GM18505 (cell line): ENCODE data around the gene SLC25A39.

Source experiments
- ATAC-seq: cut with Tn5 transposase; IDR thresholded peaks from one replicate; pipeline ENCODE4 v1.9.1; 2021; ENCODE audit not compliant: unreplicated experiment
- POLR2A ChIP-seq: IDR thresholded peaks from 4 replicates; pipeline ENCODE4 v1.6.1; 2011; ENCODE audit warnings: borderline replicate concordance; ENCODE audit not compliant: insufficient read depth, insufficient read length; ENCODE audit errors: extremely low read depth

SLC25A39 gene

DNA sequence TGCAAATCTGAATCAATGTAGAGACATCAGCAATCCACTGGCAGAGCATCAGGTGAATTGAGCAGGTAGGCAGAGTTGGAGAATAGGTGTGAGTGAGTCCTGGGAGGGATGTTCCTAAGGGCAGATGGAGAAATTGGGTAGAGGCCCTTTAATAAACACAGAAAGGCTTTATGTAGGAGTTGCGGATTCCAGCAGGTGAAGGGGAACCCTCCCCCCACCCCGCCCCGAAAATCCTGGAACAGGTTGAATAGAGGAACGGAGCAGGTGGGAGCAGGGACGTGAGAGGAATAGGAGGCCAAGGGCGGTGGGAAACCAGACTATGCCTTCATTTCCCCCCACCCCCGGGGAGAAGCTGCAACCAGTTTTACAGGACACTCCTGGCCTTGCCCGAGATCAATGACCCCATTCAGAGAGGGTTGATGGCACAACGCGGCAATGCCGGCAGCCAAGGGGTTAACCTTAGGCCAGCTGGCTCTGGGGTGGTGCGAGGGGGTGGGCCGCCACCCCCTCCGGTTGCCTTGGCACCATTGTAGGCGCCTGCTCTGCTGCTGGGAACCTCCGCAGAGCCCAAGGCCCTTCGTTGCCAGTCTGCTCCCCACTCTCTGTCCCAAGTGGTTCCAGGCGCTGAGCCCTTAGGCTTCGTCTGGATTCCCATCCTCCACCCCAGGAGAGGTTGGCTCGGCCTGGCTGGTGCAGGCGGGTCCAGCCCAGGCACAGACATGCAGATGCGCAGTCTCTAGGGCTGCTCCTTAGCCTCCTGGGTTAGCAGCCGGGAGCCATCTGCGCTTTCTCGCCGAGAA lies 17.0 kb downstream of the SLC25A39 start:
- ATAC-seq: no peak
- no peak for TF ChIP-seq POLR2A

DNA sequence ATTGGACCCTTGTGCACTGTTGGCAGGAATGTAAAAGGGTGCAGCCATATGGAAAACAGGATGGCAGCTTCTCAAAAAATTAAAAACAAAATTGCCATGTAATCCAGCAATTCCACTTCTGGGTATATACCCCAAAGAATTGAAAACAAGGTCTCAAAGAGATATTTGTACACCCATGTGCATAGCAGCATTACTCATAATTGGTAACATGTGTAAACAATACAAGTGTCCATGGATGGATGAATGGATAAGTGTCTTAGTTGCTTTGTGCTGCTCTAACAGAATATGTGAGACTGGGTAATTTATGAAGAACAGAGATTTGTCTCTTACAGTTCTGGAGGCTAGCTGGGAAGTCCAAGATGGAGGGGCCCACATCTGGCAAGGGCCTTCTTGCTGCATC lies 20.0 kb downstream of the SLC25A39 start:
- TF ChIP-seq POLR2A: no peak
- no peak for ATAC-seq

DNA sequence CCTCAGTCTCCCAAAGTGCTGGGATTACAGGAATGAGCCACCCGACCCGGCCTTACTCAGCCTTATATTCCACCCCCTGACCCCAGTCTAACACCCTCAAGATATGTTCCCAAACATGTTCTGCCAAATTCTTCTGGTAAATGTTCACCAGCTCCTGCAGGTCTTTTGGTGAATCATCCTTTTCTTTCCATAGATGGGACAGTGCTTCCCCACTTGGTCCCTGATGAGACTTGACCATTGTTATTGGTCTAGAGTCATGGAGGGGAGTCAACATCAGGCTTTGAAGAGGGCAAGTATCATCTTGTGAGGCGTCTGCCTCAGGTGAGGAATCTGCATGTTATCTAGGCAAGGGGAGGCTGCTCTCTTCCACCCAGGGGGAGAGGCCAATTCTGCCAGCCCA lies 26.6 kb downstream of the SLC25A39 start:
- TF ChIP-seq POLR2A: no peak
- ATAC-seq: no peak

DNA sequence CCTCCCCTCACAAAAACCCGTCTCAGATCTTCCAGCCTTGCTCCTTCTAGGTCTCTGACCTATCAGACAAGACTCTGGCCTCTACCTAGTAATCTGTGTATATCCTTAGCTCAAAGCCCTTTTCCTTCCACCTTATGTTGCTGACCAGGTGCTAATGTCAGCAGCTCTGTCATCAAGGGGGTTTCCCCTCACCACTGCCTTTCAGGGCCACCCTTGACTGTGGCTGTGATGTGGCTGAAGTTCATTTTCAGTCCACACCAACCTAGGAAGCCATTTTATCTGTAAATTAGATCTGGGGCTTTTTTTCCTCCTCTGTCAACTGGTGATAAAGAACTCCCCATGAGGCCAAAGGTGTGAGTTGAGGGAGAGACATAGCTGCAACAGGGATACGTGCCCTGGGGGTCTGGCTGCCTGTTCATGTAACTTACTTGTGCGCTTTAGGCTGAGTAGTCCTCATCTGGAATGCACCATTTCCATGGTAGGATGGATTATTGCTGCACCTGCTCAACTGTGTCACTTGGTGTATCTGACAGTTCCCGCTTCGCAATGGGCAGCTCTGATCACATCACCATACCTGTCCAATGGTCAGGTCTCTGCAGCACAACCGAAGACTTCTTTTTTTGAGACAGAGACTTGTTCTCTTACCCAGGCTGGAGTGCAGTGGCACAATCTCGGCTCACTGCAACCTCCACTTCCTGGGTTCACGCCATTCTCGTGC lies 31.0 kb downstream of the SLC25A39 start:
- no peak for TF ChIP-seq POLR2A
- ATAC-seq: no peak

DNA sequence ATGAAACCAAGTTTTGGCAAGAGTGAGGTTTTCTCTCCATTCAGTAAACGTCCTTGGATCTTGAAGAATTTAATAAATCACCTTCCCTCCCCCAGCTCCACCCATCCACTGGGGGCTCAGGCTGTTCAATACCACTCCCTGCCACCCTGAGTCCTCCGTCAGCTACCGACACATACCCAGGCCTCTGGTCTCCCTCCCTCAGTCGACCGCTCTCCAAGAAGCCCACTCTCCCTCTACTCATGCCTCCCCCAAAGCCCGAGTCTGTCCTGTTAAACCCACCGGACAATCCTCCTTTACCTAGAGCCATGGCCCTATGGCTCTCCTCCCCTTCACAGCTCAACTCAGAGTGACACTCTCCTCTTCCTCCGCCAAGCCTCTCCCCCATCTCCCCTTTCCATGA lies 37.0 kb downstream of the SLC25A39 start:
- no peak for TF ChIP-seq POLR2A
- no peak for ATAC-seq

DNA sequence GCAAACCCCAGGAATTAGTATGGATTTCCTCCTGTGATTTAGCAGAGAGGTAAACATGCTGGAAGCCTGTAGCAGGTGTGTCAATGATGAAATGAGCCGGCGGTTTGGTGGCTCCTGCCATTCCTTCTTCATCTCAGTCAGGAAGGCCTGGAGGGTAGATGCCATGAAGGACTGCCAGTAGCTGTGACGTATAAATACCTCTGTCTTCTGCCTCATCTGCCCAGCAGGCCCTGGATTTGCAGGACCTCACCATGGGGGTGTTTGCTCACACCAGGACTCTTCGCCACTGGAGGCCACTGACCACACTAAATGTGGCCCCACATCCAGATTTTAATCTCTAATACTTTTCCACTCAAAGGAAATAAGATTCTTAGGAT lies 40.6 kb downstream of the SLC25A39 start:
- no peak for ATAC-seq
- no peak for TF ChIP-seq POLR2A

DNA sequence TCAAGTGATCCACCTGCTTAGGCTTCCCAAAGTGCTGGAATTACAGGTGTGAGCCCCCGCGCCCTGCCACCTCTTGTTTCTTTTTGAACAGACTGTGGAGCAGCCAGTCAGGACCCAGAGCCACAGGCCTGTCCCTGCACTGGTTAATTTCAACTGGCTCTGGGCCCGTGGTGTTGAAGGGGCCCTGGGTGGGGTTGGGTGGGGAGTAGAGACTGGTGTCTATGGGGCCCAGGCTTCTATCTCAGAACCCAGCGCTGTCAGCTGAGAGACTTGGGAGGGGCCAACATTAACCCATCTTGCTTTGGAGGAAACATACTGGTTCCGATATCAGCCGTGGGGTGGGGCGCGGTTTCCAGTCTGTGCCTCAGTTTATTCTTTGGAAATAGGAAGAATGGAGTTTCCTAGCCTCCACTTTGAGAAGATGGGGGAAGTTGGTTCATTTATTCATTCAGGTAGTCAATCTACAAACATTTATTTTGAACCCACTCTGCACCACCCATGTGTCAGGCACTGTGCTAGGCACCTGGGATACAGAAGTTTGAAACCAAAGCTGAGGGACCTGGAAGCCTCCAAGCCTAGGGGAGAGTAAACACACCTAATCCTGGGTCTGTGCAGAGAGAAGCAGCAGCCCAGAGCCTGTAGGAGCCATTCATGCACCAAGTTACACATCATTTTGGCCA lies 41.1 kb downstream of the SLC25A39 start:
- ATAC-seq: no peak
- TF ChIP-seq POLR2A: no peak

DNA sequence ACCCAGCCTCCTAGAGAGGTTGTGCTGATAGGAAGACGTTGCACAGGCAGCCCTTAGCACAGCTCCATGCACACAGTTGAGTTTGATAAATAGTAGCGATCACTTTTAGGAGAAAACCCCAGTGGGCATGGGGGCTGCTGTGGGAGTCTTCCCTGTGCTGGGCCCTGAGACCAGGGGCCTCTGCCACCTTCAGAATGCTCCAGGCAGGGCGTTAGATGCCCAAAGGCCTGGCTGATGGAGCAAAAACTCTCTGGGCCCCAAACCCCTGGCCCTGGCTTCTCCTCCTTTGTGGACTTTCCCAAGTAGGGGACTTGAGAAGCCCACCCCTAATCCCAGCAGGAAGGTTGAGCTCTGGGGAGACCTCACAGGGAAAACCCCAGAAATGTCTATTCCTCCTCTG lies 42.4 kb downstream of the SLC25A39 start:
- no peak for TF ChIP-seq POLR2A

DNA sequence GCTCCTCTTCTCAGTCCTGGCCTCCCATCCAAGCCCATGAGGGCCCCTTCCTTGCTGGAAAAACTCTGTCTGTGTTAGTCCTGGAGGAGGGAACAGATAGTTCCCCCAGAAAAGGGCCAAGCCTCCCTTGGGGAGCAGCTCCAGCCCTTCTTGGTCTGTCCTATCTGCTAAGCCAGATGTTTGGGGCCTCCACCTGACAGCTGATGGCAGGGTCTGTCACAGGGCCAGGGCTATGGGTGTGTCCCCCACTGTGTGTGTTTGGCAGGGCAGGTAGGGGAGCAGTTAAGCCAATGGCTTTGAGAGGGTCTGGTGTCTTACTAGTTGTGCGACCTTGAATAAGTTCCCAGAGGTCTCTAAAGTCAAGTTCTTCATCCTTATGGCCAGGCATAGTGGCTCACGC lies 43.1 kb downstream of the SLC25A39 start:
- no peak for TF ChIP-seq POLR2A
- ATAC-seq: no peak

More for the DNA sequence above, 42.4 kb downstream of the SLC25A39 start:
- no peak for ATAC-seq

DNA sequence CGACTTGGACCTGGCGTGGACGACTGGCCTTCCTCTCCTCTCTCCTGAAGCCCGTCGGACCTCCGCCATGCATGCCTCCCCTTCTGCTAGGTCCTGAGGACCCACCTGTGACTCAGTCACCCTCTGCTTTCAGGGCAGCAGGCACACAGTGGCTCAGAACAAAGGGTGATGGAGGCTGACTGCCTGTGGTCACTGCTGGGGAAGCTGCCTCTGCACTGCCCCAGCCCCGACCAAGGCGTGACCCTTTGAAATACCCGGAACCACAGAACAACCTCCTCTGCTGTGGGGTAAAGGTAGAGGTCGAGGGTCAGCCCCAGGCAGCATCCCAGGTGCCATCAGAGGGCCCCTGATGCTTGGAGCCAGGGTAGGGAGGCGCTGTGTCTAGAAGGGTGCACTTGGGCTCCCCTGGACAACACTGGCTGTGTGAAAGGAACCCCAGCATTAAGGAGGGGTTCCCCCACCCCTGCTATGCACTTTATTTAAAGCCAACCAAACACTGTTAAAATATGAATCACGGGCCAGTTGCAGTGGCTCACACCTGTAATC lies 44.2 kb downstream of the SLC25A39 start:
- no peak for ATAC-seq
- TF ChIP-seq POLR2A: no peak

DNA sequence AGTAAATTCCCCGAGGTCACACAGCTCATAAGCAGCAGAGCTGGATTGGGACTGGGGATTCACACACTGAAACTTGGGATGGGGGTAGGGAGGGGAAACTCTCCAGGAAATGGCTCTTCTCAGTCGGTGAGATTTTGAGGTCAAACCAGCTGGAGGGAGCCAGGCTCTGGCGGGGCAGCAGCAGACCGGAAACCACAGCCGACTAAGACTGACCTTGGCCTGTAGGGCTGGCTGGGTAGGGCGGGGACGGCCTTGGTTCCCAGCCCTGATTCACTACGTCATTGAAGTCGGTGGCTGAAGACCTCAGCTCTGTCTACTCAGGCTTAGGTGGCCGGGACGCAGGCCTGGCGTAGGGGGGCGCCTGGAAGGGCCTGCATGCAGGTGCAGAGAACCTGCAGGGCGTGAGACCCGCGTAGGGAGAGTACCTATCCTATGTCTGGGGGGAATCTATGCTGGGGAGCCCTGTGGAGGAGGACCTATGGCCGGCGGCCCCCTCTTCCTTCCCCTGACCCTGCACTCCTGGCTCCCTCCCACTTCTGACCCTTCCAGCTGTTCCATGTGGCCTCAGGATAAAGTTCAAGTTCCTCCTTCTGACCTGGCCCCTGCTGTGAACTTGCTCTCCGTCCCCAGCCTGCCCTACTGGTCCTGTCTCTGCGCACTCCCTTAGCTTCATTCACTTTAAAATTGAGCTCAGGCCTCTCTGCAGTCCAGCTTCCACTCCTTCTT lies 44.8 kb downstream of the SLC25A39 start:
- no peak for ATAC-seq
- TF ChIP-seq POLR2A: no peak

DNA sequence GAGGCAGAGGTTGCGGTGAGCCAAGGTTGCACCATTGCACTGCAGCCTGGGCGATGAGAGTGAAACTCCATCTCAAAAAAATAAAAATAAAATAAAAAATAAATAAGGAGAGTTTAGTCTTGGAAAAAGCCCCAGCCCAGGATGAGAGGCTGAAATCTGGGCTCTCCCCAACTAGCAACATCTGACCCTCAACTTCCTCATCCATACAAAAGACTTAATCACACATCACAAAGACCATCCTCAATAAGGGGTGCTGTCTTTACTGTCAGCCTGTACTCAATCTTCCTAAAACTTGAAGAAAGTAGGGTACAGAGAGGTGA lies 45.3 kb downstream of the SLC25A39 start:
- ATAC-seq: no peak
- TF ChIP-seq POLR2A: no peak

DNA sequence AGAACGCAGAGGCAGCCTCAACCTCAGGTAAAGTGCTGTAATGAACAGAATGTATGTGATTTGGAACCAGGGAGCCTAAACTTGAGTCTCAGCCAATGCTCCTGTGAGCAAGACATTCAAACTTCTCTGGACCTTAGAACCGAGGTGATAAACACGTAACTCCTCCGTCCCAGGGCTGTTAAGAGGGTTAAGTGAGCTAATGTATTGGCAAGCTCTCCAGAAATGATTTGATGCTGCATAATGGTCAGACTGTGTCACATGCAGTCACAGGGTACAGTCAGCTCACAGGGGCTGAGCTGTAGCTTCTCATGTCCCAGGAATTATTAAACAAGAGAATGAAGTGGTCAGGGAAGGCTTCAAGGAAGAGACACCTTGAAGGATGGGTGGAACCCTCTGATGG lies 46.6 kb downstream of the SLC25A39 start:
- no peak for ATAC-seq
- TF ChIP-seq POLR2A: no peak
